ENCODE results near the gene SLC12A6.
"Not testable (repeated sequence)": the region's sequence is repeated elsewhere in the genome, so short reads cannot be mapped to it uniquely, and the experiment has no call there.

The SLC12A6 gene

DNA sequence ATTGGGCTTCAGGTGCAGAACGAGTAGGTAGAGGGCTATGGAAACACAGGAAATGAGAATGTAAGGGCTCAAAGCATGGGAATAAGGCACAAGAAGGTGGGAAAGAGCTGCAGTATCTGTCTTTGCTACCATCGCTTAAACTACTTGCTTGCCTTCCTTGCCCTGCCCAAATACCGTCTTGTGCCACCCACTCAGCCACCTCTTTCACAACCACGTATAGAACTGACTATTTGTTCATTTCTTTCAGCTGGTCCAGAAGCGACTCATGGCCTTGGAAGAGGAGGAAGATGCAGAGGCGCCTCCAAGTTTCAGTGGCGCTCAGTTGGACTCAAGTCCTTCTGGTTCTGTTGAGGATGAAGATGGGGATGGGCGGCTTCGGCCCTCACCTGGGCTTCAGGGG lies 17.7 kb upstream of the SLC12A6 start:
- no peak for DNase-seq

DNA sequence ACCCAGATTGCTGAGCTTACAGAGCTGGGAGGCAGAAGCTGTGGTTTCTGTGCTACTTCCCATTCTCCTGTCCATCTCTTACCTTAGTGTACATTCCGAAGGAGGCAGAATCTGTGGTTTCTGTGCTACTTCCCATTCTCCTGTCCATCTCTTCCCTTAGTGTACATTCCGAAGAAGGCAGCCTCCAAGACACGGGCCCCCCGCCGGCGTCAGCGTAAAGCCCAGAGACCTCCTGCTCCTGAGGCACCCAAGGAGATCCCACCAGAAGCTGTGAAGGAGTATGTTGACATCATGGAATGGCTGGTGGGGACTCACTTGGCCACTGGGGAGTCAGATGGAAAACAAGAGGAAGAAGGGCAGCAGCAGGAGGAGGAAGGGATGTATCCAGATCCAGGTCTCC lies 16.7 kb upstream of the SLC12A6 start:
- no peak for DNase-seq

DNA sequence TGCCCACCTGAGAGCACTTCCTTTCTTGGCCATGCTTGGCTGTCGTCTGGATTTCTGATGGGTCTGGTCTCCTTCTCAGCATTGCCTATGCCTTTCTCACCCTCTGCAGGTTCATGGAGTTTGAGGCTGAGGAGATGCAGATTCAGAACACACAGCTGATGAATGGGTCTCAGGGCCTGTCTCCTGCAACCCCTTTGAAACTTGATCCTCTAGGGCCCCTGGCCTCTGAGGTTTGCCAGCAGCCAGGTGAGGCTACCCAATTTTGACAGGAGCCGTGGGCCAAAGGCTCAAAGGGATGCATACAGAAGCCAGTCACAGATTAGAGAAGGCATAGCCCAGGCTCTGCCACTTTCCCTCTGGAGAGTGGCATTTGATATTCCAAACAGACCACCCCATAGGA lies 16.0 kb upstream of the SLC12A6 start:
- no peak for DNase-seq

DNA sequence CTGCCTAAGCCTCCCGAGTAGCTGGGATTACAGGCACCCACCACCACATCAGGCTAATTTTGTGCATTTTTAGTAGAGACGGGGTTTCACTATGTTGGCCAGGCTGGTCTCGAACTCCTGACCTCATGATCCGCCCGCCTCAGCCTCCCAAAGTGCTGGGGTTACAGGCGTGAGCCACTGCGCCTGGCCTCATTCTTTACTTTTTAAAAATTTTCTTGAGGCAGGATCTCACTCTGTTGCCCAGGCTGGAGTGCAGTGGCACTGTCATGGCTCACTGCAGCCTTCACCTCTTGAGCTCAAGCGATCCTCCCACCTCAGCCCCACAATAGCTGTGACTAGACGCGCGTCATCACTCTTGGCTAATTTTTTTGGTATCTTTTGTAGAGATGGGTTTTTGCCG lies 15.4 kb upstream of the SLC12A6 start:
- DNase-seq, result not testable (repeated sequence)

DNA sequence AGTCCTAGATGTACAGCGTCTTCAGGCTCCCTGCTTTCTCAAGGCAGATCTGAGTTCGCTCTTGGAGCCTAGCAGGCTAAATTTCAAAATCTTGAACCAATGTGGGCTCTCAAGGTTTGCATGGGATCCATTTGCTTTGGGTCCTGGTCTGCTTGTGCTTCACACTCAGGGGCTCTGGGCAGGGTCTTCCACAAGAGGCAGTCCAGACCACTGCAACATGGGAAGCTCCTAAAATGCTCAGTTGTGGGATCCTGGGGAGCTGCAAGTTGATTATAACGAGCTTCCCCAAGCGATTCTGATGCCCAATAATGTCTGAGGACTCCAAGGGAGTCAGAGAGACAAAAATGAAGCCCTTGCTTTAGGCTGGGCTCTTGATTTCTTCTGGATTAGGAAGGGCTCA lies 12.2 kb upstream of the SLC12A6 start:
- DNase-seq, result no peak

DNA sequence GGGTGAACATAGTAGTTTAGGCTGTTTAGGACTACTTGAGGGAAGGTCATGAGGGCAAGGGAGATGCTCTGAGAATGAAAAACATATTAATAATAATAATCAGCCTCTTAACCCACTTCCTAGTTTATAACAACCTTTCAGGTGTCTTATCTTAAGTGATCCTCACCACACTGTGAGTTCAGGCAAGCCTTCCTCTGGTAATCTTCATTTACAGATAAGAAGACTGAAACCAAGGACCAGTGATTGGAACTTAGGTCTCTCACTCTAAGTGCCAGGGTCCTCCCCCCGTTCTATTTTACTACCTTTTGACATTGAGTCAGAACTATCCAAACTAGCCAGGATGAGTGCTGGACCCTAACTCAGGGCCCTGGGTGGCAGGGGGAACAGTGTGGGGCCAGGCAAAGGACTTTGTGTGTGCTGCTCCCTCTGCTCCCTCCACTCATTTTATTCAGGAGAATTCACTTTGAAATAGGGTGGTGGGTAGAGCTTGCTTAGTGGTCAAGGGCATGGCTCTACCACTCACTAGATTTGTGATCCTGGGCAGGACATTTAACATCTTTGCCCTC lies 11.2 kb upstream of the SLC12A6 start:
- DNase-seq, result no peak

DNA sequence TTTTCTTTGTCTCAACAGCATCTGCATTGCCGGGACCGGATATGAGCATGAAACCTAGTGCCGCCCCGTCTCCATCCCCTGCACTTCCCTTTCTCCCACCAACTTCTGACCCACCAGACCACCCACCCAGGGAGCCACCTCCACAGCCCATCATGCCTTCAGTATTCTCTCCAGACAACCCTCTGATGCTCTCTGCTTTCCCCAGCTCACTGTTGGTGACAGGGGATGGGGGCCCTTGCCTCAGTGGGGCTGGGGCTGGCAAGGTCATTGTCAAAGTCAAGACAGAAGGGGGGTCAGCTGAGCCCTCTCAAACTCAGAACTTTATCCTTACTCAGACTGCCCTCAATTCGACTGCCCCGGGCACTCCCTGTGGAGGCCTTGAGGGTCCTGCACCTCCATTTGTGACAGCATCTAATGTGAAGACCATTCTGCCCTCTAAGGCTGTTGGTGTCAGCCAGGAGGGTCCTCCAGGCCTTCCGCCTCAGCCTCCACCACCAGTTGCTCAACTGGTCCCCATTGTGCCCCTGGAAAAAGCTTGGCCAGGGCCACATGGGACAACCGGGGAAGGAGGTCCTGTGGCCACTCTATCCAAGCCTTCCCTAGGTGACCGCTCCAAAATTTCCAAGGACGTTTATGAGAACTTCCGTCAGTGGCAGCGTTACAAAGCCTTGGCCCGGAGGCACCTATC lies 10.5 kb upstream of the SLC12A6 start:
- no peak for DNase-seq

DNA sequence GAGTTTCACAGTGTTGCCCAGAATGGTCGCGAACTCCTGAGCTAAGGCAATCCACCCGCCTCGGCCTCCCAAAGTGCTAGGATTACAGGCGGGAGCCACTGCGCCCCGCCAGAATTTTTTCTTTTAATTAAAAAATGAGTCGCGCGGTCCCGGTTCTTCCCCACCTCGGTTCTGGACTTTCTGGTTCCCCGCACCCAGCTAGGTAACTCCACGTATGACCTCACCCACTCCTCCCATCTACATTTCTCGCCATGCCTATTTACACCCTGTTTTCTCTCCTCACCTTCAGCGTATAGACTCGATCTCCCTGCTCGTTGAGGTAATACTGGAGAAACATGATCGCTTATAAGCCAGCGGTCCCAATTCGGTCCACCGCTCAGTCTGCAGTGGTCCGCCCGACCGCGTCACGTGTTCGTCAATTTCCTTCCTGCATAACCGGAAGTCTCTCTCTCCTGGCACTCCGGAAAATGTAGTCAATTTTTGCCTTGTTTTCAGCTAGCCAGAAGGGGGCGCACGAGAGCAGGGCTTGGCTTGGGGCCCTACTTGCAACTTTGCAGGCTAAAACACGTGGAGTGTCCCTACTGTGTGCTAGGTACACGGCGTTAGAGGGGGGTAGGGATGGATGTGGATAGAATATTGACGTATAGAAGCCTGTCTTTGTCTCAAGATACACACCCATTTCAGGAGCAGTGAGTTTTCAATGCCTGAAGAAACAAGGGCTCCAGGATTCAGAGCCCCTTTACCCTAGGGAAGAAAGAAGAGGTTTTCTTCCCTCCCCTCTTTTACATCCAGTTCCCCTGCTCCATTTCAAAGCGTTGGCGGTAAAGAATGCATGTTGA lies 5.4 kb upstream of the SLC12A6 start, which contains the start of the genes NOP10 and NUTM1:
NOP10 (minus strand) TSS at position 400 of the 839 bp plus-strand sequence; CDS start at position 337, 63 bp downstream.
NUTM1 (plus strand) TSS at position 579 of the 839 bp plus-strand sequence. CDS start 382 bp downstream, outside the sequence.
- DNase-seq, result peak; percentile 85 to 93

DNA sequence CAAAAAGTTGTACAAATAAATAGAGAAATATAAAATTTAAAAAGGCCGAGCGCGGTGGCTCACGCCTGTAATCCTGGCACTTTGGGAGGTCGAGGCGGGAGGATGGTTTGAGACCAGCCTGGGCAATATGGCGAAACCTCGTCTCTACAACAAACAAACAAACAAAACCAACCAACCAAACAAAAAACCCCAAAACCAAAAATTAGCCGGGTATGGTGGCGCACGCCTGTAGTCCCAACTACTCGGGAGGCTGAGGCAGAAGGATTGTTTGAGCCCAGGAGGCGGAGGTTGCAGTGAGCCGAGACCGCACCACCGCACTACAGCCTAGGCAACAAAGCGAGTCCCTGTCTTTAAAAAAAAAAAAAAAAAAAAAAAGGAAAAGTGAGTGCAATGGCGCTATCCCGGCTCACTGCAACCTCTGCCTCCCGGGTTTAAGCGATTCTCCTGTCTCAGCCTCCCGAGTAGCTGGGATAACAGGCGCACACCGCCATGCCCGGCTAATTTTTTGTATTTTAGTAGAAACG lies 4.7 kb upstream of the SLC12A6 start:
- not testable (repeated sequence) for DNase-seq

DNA sequence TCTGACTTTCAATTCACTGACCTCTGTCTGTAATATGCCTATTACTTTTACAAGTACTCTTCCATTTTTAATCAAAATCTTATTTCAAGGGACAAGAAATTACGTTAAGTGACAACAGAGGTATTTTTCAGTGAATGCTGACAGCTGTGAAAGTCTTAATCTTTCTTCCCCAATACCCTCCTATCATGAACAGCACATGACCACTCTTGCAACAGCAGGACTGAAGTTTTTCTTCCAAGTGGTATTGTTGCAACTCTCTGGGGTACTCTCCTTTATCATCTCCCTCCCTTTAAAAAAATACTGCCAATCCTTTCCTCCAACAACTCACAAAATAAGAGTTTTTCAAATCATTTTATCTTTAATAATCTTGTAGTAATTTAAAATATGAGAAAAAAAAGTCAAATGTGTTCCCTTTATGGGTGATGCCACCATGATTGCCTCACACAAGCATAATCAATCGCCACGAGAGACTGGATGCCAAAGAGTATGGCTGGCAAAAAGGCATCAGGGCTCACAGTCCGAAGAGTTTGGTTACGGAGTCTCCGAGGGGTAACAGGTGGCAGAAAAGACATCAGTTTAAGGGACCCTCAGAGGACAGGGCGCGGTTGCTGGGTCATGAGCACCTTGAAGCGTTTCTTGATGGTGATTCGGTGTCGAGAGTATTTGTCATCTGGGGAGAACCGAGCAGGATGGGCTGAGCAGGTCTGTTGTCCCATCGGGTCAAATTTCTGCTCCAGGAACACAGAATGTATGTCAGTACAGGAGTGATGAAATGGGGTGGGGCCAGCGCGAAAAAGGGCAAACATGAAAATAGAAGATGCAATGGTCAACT lies 4.0 kb upstream of the SLC12A6 start:
- DNase-seq, result no peak

DNA sequence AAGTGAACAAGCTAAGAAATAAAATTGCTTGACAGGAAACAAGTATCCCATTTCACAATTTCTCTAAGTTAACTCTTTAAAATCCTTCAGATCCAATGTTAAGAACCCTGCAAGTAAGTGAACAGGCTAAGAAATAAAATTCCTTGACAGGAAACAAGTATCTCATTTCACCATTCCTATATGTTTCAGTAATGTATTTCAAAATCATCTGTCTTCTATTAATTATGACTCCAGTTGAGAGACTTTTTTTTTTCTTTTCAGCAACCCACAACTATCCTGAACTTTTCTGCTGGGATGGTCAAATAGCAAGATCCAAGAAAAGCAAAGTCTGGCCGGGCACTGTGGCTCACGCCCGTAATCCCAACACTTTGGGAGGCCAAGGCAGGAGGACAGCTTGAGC lies 2.4 kb upstream of the SLC12A6 start:
- no peak for DNase-seq

DNA sequence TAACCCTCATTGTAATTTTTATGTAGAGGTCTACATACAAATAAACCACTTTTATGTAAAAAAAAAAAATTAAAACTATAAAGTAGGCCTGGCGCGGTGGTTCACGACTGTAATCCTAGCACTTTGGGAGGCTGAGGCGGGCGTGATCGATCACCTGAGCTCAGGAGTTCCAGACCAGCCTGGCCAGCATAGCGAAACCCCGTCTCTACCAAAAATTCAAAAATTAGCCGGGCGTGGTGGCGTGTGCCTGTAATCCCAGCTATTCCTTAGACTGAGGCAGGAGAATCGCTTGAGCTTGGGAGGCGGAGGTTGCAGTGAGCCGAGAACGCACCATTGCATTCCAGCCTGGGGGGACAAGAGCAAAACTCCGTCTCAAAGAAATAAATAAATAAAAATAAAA lies 766 bp upstream of the SLC12A6 start:
- DNase-seq, result no peak

DNA sequence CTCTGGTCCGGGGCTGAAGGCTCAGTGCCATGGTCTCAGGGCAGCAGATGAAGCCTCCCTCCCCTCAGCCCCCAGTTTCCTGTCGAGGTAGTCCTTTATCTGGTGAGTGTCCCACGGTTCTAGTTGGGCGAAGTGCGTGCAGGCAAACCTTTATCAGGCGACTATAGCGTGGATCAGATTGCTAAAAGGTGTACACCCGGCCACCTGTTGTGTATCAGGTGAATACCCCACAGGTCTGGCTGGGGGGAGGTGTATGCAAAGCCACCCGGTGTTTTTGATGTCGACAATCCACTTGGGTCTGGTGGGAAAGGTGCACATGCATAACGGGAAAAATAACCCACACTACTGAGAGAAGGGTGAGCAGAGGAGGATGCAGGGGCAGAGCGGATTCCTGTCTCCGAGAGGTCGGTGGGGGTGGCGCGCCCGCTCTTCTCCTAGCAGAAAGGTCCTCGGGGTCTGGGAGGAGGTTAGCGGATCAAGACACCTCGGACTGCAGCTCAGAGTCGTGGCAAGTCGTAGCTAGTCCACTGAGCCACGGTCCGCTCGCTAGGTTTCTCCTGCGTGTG lies 507 bp downstream of the SLC12A6 start:
- DNase-seq, result peak in 1 of 2 experiments; percentile 39

DNA sequence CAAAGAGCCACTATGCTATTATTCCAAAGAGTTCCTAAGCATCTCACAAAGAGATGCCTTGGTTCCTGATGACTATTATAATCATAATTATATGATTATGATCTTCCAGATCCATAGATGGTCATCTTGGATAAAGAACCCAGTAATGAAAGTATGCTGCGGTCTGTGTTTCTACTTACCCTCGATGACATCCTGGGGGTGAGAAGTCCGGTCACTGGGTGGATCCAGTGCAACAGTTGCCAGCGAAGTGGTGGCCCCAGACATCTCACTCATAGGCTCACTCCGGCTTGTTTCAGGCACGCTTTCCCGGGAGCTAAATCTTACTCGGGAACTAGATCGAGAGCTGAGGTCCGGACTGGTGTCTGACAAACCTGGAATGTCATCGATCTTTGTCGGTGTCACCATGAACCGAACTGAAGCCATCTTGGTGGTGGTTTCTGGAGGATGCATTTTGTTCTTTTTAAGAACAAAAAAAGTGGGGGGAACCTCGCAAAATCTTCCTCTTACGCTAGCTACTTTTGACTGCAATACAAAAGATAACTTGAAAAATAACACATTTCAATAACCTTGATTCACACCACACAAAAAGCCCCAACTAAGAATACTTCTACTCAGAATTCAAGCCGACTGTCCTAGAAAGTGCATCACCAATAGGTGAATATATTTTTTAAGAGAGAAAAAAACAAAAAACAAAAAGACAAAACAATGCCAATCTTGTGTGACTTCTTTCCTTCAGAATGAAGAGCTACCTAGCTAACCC lies 1.2 kb downstream of the SLC12A6 start:
- DNase-seq, result no peak

DNA sequence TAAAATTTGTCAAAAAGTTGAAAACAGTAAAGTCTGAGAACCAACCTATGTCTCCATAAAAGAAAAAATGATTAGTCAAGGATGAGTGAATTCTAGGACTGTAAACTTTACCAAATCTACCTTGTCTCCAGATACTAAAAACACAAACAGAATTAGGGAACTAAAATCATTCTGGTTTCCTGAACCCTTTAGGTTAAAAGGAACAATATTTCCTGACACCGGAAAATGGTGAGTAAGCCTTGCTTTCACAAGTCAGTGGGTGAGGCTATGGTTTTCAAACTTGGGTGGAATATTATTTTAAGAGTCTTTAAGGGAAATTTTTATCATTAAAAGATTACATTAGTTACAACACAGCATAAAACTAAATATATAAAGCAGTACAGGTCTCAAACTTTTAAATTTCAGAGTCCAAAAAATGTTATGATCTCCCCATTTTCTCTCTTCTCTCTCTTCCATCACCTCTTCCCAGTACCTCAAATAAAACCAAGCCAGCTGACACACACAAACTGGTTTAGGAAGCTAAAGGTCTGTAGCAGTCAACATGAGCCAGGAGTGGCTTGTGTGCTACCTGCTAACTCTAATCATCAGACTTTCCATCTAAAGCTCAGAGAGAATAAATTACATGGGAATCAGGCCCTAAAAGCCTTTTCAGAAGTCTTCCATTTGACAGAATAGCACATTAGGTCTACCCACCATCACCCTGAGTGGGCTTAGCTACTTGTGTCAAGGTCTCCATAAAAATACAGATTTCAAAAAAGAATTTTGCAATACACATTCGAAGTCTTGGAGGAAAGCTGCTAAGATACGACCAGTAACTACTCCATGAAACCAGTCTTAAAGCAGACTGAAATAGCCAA lies 2.2 kb downstream of the SLC12A6 start:
- no peak for DNase-seq

DNA sequence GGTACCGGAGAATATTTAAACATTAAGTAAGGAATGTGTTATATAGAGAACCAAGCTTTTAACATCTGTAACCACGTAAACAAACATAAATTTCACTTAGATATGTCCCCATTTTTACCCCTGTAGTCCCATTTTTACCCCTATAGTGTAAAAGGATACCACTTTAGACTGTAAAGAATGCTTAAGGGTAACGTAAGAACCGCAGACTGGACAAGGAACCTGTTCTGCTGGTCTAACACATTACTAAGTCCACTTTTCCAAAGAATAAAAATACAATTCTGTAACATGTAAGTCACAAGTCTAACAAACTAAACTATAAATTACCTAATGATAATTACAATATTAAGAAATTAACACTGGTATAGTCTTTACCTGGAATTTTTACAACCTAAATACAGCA lies 2.9 kb downstream of the SLC12A6 start:
- no peak for DNase-seq

DNA sequence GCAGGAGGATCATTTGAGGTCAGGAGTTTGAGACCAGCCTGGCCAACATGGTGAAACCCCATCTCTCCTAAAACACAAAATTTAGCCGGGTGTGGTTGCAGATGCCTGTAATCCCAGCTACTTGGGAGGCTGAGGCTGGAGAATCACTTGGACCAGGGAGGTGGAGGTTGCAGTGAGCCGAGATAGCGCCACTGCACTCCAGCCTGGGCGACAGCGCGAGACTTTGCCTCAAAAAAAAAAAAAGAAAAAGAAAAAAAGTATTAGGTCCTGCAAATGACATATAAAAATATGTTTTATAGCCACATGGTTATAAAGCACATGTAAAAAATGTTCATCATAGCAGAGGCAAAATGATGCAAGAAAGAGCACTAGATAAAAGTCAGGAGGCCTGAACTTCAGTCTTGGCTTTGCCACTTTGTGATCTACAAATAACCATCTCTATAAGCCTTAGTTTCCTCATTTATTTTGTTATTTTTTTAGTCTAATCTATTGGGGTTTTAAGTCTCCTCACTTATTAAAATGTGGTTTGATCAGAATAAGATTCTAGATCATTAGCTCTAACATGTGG lies 4.9 kb downstream of the SLC12A6 start:
- DNase-seq, result no peak

DNA sequence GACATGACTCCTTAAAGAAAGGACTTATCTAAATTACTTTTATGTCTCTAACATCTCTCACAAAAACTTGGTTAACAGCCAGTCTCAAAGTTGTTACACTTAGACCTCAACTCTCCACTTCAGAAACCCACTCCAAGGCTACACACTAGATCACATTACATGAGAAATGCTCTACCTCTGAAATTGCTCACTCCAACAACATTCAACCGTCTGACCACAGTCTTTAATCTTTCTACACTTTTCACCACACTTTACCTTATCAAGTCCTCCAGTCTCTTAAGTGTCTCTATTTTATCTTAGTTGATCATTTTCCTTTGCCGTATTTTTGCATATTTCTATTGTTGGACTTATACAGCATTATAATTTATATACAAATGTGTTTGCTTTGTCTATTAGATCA lies 5.8 kb downstream of the SLC12A6 start:
- no peak for DNase-seq

DNA sequence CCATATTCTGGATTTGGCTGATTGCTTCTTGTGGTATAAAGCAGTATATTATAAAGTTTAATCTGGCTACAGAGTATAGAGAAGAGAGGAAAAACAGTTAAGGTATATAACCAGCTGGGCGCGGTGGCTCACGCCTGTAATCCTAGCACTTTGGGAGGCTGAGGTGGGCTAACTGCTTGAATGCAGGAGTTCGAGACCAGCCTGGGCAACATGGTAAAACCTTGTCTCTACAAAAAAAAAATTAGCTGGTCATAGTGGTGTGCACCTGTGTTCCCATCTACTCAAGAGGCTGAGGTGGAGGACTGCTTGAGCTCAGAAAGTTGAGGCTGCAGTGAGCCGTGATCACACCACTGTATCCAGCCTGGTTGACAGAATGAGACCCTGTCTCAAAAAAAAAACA lies 7.3 kb downstream of the SLC12A6 start:
- DNase-seq, result no peak

DNA sequence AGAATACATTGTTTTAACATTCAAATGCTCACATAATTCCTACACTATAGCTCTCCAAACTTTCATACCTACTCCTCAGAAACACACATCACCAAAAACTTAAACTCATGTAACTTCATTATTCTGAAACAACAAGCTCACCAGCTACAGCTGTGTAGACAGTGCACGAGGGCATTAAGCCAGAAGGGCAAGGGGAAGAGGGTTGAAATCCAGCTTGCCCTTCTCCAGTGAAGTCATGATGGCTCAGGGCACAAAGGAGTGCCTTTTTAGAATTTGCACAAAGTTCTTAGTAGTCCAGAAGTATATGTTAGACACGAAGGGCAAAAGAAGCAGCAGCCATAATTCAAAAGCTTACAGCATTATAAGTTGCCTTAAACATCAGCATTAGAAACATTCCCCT lies 8.6 kb downstream of the SLC12A6 start:
- no peak for DNase-seq
